Breast epithelium (tissue), 3 donors: Measurements from ENCODE around the gene ADAMTSL3.

Experiments used
- CTCF ChIP-seq, 3 donors: fragments of 450-650 bp; IDR thresholded peaks; one replicate each; pipeline ENCODE4 v1.5.1; 2016 to 2017; ENCODE audit warnings: antibody characterized with exemption in 3 of 3, mild to moderate bottlenecking in 3 of 3, moderate library complexity in 3 of 3
- POLR2A ChIP-seq: fragments of 450-650 bp; IDR thresholded peaks from one replicate; pipeline ENCODE4 v1.6.1; 2016; ENCODE audit warnings: antibody characterized with exemption, mild to moderate bottlenecking, moderate library complexity

- TF ChIP-seq CTCF (IDR thresholded peaks at IDR 0.05) (no peak), POLR2A (no peak)
These were observed 289.1 kb downstream of the ADAMTSL3 start for GRCh38 chr15:83943043-83943442.
